H1 (cell line): Measurements from ENCODE around the gene POU2F1. TPM values are rescaled to one million over a fixed set of nuclear protein-coding genes. Genes with fewer than 3 reads are reported as not detected.

Experiments used
- polyA plus RNA-seq, 7 experiments: library from polyadenylated mRNA; depleted of rRNA in 3 of 7; stranded (reverse) in 5 of 7; unstranded in 2 of 7; fragments of >200 nt in 5 of 7; fragments of 200-250 nt in 2 of 7; gene quantifications; 1 replicate in 5 of 7; 2 replicates in 1 of 7; 4 replicates in 1 of 7; pipeline versions ENCODE4 v1.2.1 to v1.2.3, GENCODE V29; 2011 to 2013; ENCODE audit warnings: missing spikeins in 2 of 7, mixed read lengths in 2 of 7
- total RNA-seq: library from RNA; stranded (reverse); fragmentation: NEBNext Ultra II Directional; extraction: Animal tissue kit (Norgen Biotek cat#: 25700); gene quantifications from 2 replicates; pipeline ENCODE4 v1.2.1, GENCODE V29; 2021
- TF ChIP-seq, protein P1 (sequence below): IDR thresholded peaks from 2 replicates; pipeline ENCODE4 v1.6.1; 2012; ENCODE audit warnings: low read length, inconsistent platforms

Gene POU2F1
- total and polyA plus RNA-seq, 2 of the 8 experiments (the other 6 are each of a cell fraction or from before 2014, with no cell fraction given) = 37.0 to 57.2 TPM

DNA sequence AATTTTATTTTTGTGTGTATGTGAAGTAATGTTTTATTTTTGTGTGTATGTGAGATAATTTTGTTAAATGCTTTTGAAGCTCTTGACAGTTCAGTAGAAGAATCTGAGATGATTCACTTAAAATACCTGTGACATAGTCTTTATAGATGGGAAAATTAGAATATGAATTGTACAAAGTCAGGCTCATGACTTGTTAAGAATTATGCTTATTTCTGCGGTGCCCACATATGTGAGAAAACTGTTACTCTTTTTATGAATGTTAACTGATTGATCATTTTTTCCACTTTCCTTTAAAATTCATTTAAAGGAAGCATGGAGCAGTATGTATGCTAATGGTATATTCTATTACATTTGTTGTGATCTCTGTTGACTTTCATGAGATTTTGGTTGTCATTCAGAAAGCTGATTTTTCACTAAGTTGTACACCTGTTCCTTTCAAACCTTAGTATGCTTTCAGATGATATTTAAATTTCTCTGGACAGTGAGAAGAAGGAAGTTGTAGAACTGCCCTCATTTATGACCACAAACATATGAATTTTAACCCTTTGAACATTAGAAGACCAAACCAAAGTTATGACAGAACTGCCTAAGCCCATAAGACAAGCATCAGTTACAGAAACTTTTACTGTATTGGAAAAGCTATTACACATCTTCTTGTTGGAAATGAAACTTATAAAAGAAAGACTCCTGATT lies 110.1 kb downstream of the POU2F1 start (continued):
- TF ChIP-seq, protein P1, sequence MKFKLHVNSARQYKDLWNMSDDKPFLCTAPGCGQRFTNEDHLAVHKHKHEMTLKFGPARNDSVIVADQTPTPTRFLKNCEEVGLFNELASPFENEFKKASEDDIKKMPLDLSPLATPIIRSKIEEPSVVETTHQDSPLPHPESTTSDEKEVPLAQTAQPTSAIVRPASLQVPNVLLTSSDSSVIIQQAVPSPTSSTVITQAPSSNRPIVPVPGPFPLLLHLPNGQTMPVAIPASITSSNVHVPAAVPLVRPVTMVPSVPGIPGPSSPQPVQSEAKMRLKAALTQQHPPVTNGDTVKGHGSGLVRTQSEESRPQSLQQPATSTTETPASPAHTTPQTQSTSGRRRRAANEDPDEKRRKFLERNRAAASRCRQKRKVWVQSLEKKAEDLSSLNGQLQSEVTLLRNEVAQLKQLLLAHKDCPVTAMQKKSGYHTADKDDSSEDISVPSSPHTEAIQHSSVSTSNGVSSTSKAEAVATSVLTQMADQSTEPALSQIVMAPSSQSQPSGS = no peak
